GM18511 (cell line): Measurements from ENCODE around the gene ZNF444.

Experiments
- ATAC-seq: cut with Tn5 transposase; IDR thresholded peaks from one replicate; pipeline ENCODE4 v1.9.1; 2021; ENCODE audit warnings: mild to moderate bottlenecking, moderate library complexity; ENCODE audit not compliant: unreplicated experiment

Gene ZNF444

DNA sequence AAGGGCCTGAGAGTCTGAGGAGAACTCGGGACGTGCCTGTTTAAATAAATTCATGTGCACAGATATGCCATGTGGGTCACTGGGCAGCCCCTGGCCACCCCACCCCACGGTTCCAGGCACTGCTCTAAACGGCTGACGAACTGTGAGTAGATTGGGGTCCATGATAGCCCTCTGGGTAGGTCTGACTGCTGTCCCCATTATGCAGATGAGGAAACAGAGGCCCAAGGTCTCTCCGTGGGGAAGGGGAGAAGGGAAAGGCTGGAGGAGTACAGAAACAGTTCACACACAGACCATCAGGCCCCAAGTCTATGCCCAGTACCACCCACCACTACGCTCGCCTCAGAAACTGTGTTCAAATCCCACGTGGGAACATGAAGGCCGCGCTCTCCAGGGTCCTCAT lies 34.1 kb upstream of the ZNF444 start:
- no peak for ATAC-seq

DNA sequence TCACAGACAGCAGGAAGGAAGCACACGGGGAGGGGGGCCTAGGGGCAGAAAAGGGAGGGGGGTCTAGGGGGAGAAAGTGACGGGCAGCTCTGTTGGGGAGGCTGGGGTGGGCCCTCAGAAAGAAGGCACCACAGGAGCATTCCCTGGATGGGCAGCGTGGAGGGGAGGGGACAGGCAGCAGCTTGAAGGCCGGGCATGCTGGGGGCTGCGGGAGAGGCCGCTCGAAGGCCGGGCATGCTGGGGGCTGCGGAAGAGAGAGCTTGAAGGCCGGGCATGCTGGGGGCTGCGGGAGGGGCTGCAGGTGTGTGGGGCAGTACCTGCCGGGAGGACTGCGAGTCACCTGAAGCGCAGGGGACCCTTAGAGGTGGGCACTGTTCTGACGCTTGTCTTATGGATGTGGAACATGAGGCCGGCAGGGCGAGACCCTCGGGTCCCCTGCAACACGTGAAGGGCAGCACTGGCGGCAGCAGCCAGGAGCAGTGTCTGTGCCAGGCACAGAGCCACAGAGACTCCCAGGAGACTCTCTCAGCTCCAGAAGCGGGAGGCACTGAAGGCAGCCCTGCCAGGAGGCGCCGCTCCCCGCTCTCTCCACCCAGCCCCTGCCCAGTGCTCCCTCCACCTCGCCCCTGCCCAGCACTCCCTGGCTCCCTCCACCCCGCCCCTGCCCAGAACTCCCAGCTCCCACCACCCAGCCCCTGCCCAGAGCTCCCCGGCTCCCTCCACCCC lies 33.3 kb upstream of the ZNF444 start:
- no peak for ATAC-seq

DNA sequence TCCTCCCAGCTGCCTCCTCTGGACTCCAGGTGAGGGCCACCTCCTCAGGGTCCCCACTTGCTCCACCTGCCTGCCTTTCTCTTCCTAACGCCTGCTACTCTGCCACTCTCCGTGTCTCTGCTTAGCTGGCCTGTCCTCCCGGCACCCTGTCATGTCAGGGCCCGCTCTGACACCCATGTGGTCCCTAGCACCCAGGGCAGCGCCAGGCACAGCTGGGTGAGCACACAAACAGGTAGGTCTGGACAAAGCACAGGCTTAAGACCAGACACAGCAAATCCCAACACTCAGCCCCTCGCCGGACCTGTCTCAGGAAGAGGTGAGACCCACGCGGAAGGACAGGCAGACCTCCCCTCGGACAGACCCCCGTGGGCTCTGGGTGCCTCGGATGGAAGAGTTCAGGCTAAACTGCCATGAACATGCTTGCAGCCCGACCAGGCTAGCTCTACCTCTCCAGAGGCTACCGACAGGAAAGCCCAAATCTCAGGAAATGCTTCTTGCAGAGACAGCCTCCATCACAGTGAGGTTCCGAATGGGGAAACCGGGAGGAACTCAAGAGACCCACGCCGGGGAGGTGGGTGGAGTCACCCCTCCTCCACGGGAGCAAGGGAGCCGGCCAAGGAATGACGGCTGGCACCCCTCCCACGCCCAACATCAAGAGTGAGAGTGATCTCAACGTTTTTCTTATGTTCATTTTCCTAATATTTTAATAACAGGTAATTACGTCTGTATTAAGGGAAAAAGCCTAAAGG lies 32.5 kb upstream of the ZNF444 start:
- no peak for ATAC-seq

DNA sequence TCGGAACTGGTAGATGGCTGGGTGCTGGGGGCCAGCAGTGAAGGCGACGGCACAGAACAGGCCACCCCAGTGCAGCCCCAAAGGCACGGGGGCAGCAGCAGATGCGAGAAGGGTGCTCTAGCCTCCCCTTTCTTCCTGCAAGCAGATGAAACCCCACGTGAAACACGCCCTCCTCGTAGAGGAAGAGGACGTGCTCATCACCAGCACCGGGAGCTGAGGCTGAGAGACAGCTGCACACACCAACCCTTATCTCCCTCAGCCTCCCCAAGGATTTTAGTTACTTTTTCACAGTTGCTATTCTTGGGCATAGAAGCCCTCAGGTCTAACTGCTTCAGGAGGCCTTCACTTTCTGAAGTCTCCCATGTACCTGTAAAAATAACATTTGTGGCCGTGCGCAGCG lies 31.9 kb upstream of the ZNF444 start:
- no peak for ATAC-seq

DNA sequence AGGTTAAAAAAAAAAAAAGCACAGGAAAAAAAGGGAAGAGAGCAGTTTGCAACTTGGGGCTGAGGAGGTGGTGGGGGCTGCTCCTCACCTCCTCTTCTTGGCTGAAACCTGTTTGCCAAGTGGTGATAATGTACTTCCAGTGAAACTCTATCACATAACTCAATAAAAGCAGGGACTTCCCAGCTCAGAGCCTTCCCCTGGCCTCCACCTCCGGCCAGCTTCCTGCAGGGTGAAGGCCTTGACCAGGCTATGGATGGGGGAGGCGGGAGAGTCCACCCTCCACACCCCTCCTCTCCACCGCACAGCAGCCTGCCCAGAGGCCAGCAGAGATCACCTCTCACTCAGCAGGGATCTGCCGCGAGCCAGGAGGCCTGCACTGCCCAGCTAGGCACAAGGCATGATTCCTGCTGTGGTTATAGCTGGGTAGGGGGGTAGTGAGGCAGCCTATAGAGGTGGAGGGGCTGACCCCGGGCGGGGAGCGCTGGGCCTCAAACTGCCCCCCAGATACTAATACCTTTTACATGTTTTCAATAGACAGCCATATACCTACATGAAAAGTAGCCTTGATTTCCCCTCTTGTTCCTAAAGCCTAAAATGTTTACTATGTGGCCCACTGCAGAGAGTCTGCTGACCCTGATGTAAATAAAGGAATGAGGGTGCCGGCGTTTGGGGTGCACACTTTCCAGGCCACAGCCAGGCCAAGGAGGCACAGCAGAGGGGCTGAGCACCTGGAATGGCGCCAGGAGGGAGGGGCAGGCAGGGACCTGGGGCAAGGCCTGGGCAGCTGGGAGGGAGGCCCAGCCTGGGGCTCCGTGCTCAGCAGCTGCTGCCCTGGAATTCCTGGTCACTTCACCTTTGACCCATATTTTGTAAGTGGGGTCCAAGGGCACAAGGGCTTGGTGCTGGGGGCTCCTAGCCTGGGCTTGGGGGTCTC lies 30.3 kb upstream of the ZNF444 start:
- ATAC-seq: no peak

DNA sequence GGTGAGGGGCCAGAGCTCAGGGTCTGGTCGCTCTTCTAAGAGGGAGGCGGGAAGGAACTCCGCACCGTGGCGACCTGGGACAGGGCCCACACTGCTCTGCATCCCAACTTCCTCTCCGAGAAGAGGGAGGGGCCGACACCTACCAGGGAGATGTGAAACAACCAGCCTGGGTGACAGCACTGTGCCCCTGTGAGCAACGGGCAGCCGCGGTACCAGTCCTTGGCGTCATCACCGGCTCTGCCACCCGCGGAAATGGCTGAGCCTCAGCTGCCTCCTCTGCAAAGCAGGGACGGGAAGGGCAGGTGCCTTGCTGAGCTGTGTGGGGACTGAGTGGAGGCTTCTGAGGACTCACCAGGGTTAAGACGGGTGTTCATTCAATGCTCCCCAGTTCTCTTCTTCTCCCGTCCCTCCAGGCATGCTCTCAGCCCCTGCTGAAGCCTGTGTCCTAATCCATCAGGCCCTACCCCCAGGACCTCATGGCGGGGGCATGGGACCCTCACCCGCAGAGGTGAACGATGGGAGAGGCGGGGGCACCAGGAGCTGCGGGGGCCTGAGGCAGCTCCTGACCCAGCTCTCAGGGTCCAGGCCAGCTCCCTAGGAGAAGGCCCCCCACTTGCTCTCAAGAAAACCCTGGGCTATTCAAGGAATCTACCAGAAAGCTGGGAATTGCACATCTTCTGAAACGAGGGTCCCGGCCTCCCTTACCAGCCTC lies 29.3 kb upstream of the ZNF444 start:
- peak; percentile 92 for ATAC-seq

DNA sequence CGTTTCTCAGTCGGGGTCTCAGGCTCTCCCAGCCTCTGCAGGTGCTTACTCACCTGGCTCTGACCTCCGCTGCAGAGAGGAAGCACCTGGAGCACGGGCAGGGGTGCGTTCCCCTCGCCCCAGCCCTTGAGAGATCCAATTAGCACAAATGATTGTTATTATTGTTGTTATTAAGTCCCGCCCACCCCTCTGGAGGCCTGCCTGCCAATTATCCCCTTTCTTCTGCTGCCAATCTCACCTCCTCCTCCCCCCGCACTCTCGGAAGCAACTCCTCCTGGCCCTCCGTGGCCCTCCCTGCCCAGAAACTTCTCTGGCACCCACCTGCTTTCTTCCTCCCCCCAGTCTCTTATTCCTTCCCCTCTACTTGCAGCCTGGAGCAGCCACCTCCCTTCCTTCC lies 28.8 kb upstream of the ZNF444 start:
- no peak for ATAC-seq

DNA sequence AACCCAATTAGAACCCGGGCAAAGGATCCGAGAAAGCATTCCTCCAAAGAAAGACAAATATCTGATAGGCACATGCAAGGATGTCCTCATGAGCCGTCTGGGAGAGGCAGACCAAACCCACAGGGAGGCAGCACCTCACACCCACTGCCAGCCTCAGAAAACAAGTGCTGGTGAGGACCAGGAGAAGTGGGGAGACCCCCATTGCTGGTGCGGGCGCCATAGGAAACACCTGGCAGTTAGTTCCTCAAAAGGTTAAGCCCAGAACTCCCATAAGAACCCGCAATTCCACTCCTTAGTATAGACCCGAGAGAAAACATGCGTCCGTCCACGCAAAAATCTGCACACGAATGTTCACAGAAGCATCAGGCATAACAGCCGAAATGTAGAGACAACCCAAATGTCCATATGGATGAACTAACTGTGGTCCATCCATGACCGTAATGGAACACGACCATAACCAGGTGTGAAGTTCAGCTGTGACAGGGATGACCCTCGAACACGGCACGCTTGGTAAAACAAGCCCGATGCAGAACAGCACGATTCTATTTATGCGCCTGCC lies 27.9 kb upstream of the ZNF444 start:
- ATAC-seq: no peak

DNA sequence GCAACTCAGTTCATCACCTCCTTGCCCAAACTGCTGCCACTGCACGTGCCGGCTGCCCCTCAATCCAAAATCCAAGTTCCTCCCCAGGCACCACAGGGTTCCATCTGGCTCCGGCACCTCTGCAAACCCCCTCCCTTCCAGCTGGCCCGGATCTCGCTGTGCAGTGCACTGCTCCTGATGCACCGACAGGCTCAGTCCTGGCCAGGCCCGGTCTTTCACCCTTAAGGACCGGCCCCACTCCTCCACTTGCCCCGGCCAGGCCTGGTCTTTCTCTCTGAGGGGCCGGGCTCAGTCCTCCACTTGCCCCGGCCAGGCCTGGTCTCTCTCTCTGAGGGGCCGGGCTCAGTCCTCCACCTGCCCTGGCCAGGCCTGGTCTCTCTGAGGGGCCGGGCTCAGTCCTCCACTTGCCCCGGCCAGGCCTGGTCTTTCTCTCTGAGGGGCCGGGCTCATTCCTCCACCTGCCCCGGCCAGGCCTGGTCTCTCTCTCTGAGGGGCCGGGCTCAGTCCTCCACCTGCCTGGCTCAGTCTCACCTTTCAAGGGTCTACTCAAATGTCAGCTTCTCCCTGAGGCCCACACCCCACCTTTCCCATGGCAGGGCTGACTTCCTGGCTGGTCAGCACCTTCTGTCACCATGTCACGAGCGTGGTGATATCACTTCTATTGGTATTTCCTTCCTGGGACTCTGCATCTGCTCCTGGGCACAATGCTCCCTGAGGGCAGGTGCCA lies 26.9 kb upstream of the ZNF444 start:
- ATAC-seq: no peak

DNA sequence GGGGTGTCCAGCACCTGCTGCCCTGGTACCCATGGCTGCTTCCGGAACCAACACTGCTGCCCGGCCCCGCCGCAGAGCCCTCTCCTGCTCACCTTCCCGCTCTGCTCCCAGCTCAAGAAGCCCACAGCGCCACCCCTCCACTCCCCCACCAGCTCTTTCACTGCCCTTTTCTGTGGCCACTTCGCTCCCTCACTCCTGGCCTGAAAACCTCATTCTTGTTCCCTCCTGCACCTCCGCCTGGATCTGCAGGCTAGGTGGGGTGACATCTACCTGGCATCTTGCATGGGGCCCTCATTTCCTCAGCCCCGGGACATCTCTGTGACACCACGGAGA lies 26.3 kb upstream of the ZNF444 start:
- no peak for ATAC-seq

DNA sequence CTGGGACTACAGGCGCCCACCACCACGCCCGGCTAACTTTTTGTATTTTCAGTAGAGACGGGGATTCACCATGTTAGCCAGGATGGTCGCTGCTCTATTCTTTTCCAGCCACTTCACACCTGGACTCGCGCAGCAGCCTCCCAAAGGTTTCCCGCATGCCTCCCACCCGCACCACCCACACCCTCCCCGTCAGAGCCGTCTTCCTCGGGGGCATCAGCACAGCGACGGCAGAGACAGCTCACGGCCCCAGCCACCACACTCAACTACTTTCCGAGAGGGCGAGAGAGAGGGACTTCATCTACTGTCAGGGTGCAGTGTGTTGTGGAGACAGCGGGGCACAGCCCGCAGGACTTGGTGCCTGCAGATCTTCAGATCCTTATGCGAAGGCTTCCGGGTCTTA lies 25.6 kb upstream of the ZNF444 start:
- no peak for ATAC-seq

DNA sequence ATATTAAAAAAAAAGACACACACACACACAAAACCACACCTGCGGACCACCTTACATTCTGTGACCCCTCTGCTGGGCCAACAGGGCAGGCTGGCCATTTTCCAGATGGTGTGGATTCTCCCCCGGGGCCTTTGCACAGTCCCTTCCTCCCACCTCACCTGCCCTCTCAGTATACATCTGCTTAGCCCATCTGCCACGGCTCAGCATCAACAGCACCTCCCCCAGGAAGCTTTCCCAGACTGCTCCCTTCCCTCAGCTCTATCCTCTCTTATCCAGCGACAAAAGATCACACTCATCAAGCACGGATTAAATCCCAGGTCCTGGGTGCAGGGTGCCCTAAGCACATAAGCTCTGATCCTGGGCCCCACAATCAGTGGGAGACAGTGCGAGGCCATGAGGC lies 24.5 kb upstream of the ZNF444 start:
- ATAC-seq: no peak

DNA sequence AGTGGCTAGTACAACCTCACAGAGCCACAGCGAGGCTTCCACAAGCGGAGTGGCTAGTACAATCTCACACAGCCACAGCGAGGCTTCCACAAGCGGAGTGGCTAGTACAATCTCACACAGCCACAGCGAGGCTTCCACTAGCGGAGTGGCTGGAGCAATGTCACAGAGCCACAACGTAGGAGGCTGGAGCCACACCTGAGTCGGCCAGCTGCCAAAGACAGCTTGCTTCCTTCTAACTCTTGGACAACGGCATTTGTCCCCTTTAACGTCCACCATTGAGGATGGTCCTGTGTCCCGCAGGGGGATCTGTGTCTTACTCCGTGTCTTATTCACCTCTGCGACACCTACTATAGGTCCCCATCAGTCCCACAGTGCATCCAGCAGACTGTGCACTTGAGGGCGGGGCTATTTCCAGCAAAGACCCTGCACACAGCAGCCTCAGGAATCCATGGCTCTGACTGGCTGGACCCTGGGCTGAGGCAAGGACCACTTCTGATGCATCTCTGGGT lies 23.7 kb upstream of the ZNF444 start:
- ATAC-seq: no peak

DNA sequence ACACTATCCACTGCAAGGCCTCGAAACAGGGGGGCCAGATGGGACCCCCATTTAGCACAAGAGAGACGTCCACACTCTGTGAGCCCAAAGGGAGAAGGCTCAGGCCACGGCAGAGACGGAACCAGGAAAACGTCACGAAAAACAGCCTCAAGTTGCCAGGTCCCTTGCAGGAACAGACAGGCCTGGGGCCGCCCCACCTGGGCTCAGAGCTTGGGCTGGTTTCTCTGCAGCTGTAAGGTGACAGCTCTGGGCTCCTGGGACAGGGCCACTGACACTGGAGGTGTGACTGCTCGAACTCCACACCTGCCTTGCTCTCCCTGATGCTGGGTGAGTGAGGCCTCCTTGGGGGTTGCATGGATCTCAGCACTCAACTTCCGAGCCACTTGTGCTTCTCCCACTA lies 23.2 kb upstream of the ZNF444 start:
- ATAC-seq: no peak

DNA sequence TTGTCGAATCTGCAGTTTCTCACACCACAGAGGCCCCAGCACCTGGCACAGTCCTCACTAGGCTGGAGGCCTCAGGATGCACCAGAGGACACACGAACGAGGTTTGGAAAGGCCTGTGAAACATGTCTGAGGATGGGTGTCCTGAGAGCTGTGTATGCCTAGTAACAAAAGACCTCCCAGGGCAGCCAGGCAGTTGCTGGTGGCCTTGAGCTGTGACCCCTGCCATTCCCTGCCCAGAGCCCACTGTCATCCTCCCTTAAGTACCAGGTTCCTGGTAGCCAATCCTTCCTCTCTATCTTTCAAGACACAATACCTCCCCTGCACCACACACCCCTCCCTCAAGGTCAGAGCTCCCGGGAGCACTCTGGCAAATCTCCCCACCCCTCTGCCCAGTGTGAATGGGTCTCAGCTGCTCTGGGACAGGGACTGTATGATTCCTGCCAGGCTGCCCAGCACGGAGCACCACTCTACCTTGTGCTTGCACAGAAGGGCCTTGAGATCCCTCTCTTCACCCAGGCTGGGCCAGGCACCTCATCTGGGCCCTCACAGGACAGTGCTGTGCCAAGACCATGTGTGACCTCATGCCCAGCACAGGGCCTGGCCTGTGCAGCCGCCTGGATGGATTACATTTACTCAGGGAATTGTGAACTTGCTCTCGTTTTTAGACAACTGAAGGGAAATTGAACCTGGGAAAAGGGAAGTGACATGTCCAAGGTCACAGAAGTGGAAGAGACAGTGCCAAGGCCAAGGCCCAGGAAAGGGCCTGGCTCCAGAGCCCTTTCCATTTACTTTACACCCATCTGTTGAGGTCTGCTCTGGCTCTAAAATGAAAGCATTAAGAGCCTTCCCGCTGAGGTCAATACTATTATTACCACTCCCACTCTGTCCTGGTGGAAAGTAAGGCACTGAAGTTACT lies 22.2 kb upstream of the ZNF444 start:
- ATAC-seq: no peak

DNA sequence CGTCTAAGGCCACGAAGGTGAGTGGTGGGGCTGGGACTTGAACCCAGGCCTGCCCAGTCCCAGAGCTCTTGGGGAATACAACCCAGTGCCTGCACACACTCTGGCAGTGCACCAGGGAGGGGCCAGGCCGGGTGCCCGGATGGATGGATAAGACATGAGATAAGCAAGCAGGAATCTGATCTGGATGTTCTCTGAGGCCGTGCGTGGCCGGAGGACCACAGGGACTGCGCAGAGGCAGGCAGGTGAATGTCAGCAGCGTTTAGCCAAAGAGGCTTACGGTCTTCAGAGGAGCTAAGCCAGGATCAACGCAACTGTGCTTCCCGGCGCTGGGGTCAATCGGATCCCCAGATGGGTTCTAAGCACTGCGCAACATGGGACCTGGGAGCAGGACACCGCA lies 21.5 kb upstream of the ZNF444 start:
- ATAC-seq: no peak

DNA sequence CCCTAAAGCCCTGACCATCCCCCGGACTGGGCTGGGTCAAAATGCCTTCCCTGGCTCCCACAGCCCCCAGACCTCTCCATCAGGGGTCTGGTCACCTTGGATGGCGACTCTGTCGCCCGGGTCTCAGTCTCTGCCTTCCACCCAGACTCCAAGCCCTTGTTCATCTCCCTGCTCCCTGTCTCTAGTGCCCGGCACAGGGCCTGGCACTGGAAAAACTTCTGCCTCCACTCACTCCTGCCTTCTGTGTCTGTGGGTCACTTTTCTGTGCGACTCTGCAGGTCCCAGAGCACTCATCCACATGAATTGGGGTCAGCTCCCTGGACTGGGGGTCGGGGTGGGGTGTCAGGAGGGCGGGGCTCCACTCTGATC lies 21.1 kb upstream of the ZNF444 start:
- ATAC-seq: no peak

DNA sequence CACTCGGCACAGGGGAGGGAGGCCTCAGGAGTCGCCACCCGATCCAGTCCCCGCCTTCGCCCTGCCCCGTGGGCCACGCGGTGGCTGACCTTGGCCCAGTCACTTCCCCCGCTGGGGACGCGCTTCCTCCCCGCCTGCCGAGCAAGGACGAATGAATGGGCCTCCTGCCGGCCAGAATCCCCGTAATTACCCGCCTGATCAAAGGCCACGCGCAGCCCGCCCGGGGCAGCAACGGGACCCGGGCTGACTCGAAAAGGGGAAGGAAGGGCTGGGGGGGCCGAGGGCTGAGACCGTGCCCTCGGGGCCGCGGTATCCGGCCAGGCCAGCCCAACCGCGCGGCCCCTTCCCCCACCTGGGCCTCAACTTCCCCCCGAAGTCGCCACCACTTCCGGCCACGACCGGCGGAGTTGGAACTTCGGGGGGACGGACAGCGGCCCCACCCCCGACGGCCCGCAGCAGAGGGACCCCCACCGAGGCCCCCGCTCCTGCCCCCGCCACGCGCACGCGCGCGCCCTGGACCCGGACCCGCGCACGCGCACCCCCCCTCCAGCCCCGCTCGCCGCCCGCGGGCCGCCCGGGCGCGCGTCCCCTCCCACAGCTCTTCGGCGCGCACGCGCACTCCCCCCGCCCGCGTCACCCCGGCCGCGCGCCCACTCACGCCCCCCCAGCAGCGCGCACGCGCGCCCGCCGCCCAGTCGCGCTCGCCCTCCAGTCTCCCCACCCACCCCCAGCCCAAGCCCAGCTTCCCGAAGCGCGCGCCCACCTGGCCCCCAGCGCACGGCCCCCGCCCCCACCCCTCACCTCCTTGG lies 20.5 kb upstream of the ZNF444 start:
- peak; percentile 38 for ATAC-seq
